WI38 (cell line): ENCODE measurements around the gene NELFB.

Experiments
- H3K4me3 ChIP-seq: 2 replicates; pipeline ENCODE4 v1.5.1; 2011; ENCODE audit warnings: low read depth, mild to moderate bottlenecking, control low read depth, low read length
- CTCF ChIP-seq: IDR thresholded peaks from 2 replicates; pipeline ENCODE4 v1.5.1; 2012; ENCODE audit warnings: low read depth, mild to moderate bottlenecking, control low read depth, low read length

NELFB gene

DNA sequence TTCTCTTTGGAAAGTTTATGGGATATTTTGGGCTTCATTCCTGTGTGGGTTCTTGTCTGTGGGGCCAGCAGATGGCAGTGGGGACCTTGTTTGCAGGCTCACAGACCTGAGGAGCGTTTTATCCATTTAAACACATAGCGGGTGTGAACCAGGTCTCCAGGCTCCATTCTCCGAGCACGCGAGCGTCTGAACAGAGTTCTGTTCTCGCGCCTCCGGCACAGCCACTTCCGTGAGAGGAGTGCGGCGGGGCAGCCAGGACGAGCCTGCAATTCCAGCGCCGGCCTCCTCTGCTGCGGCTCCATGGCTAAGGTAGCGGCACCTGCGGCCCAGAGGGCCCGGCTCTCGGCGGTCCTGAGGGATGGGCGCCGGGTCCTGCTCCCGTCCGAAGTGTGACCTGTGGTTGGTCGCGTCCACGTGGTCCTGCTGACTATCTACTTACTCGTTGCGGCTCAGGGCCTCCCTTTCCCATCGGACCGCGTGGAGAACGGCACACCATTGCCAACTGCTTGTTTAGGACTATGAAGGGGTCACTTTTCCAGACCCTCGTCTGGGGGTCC is 39.6 kb downstream of the NELFB start:
- H3K4me3 ChIP-seq = no peak overlapping the region

DNA sequence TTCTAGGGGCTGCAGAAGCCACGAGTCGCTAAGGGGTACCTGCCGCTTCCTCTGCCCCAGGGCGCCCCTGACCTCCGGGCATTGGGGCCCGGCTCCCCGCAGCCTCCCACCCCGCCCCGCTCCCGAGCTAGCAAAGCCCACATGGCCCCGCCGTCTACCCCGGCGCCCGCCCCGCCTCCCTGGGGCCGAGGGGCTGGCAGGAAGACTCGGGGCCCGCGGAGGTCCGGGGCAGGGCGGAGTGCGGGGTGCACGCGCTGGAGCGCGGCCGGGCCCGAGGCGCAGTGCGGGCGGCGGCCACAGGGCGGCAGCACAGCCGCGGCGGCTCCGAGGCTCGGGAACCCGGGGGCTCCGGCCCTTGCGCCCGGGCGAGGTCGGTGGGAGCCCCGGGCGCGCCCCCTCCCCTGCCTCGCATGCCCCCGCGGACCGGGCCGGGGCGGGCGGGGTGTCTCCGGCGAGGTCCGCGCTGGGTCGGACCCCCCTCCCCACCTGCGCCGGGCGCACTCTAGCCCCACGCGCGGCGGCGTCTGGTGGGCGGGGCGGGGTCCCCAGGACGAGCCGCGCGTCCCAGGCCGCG is 40.2 kb downstream of the NELFB start:
- no peak overlapping the region for H3K4me3 ChIP-seq
- TF ChIP-seq CTCF = no peak

More for the DNA sequence above, 39.6 kb downstream of the NELFB start:
- no peak for TF ChIP-seq CTCF

DNA sequence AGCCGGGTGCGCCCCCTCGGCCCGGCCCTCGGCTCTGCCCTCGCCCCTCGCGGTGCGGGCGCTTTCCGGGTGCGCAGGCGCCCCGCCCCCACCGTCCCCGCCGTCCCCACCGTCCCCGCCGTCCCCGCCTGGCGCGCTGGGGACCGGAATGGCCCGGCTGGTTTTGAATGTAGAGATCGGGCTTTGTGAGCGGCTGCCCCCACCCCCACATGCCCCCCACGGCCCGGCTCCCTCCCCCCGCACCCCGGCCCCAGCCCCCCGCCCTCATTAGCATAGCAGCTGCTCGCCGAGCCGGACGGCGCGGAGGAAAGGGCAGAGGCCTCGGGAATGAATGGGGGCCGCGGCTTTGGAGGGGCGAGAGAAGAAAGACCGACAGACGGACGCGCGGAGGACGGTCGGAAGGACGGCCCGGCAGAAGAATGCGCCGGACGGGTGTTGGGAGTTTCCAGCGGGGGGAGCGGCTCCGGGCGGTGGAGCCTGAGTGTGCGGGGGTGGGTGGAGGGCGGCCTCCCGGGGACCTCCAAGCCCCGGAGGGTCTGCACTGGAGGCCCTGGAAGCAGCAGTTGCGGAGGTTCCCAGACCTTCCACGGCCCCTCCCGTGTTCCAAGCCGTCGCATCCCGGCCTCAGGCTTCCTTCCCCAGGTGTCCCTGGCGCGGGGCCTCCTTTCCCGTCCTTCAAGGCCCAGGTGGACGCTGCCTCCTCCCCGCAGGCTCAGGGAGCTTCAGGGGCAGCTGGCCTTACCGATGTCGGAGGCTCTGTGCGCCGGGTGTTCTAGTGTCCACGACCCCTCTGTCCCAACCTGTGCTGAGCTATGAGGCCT is 40.9 kb downstream of the NELFB start:
- no peak for TF ChIP-seq CTCF
- no peak overlapping the region for H3K4me3 ChIP-seq

DNA sequence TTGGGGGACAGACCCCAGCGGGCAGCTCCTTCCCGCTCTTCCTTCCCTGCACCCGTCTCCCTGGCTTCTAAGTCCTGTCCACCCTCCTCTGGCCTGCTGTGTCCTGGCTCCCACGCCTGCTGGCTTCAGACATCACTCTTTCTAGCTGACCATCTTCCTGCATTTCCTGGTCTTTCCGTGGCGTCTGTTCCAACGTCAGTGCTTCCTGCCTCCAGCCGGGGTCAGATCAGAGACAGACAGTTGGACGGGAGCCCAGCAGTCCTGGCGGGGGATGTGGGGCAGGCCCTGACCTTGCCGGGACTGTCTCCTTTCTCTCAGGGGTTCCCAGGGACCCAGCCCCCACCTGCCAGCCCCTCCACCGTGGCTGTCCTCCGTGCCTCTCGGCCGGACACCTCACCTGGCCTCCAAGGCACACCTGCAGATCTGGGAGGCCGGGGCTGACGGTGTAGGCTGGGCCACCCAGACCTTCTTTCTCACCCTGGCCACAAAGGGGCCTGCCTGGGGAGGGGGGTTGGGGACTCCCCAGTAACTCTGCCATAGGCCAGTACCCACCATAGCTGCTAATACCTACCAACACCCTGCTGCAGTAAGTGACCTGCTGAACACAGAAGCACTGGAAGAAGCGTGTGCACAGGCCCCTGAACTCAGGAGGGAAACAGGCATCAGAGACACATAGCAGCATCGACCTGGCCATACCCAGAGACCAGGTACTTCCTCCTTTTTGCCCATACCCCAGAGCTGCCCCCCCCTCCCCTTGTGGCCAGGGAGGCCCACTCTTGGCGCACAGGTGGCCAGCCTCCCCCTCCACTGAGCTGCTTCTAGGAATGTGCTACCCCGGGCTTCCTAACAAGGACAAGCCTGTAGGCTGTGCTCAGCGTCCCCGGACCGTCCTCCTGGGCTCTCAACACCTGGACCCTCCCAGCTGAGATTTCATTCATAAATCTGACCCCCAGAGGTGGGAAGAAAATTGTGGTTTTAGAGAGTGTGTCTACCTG is 41.8 kb downstream of the NELFB start:
- no peak for TF ChIP-seq CTCF

DNA sequence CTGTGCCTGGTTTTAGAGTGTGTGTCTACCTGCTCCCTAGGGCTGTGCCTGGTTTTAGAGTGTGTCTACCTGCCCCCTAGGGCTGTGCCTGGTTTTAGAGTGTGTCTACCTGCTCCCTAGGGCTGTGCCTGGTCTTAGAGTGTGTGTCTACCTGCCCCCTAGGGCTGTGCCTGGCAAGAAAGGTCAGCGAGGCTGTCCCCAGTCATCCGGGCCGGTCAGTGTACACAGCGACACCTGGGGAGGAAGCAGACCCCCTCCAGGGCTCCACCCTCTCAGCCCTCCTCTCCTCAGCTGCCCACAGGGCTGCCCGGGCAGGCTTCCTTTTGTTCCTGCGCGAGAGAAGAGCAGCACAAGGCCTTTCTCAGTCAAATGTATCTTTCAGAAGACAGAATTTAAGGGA is 42.8 kb downstream of the NELFB start:
- no peak overlapping the region for H3K4me3 ChIP-seq
- TF ChIP-seq CTCF = no peak

More for the DNA sequence above, 41.8 kb downstream of the NELFB start:
- H3K4me3 ChIP-seq = no peak overlapping the region

- TF ChIP-seq CTCF = no peak
- H3K4me3 ChIP-seq = no peak overlapping the region
Observed at GRCh38 chr9:137298401-137299202, 43.5 kb downstream of the NELFB start.
